Lower lobe of right lung (tissue), 2 donors: ENCODE results near the gene HHLA2. TPM values are rescaled to one million over a fixed set of nuclear protein-coding genes. Genes with fewer than 3 reads are reported as not detected.

Experiments used
- ATAC-seq, 2 donors: fragments of 200-7000 bp; cut with Tn5 transposase; one replicate each; pipeline ENCODE4 v1.9.1; 2020 to 2022; ENCODE audit warnings: mild to moderate bottlenecking in 2 of 2, moderate library complexity in 2 of 2
- DNase-seq: peaks from one replicate; pipeline ENCODE4 v3.0.0-alpha.2; 2020
- H3K27ac ChIP-seq: fragments of 200-600 bp; one replicate; pipeline ENCODE4 v1.8.0; 2022
- H3K27me3 ChIP-seq: fragments of 200-600 bp; one replicate; pipeline ENCODE4 v1.8.0; 2022; ENCODE audit warnings: low read depth
- H3K36me3 ChIP-seq: fragments of 200-600 bp; one replicate; pipeline ENCODE4 v1.8.0; 2022; ENCODE audit warnings: mild to moderate bottlenecking
- H3K4me1 ChIP-seq: fragments of 200-600 bp; one replicate; pipeline ENCODE4 v1.8.0; 2022
- H3K4me3 ChIP-seq: fragments of 200-600 bp; one replicate; pipeline ENCODE4 v1.8.0; 2022; ENCODE audit warnings: mild to moderate bottlenecking
- H3K9me3 ChIP-seq: fragments of 200-600 bp; one replicate; pipeline ENCODE4 v1.8.0; 2022
- CTCF ChIP-seq: fragments of 200-600 bp; IDR thresholded peaks from one replicate; pipeline ENCODE4 v1.8.0; 2022; ENCODE audit warnings: antibody characterized with exemption, mild to moderate bottlenecking
- intact Hi-C: fragments of 100-400 bp; cut with DNase I; formaldehyde crosslinking; loops from one replicate; pipeline ENCODE4 v1.11.0; 2022
- total RNA-seq: library from RNA; stranded (reverse); fragmentation: NEBNext Ultra II Directional; extraction: Animal tissue kit (Norgen Biotek cat#: 25700); gene quantifications from one replicate; pipeline ENCODE4 v1.2.1, GENCODE V29; 2021
- donor health status: DM: no; HTN: yes; CAD: no; lungs with severe emphysema.

HHLA2 gene
- total RNA-seq, 1 donor from 2014 or later = 4.9 TPM

GRCh38 chr3:108416111-108416869 is 119.9 kb downstream of the HHLA2 start:
- no peaks in the 10 kb centered on the region for H3K9me3 ChIP-seq
- H3K4me3 ChIP-seq = no peak overlapping the region
- ATAC-seq (no peak), DNase-seq (no peak)
- H3K36me3 ChIP-seq = no peaks in the 10 kb centered on the region
- peaks cover 10% of the 10 kb centered on the region for H3K4me1 ChIP-seq
- intact Hi-C loops = no loop called here
- no peaks in the 10 kb centered on the region for H3K27me3 ChIP-seq
- H3K27ac ChIP-seq = no peak overlapping the region
- no peak for TF ChIP-seq CTCF

DNA sequence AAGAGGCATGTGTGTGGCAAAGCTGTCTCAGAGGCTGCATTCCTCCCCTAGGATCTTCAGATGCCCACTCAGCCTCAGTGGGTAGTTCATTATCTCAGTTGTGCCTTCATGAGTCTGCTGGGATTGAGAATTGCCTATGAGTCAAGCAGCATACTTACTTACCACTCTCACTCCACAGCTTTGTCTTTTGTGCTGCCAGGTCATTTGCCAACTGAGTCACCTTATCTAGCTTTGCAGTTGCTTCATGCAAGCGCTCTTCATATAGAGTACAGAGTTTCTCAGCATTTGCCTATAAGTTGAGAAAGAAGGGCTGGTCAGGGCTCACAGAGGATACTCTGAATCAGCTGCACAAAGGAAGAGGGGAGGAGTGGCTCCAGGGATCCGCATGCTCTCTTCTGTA is 124.6 kb downstream of the HHLA2 start:
- Histone ChIP-seq H3K27me3 (no peaks in the 10 kb centered on the region), H3K9me3 (no peaks in the 10 kb centered on the region), H3K4me1 (no peaks in the 10 kb centered on the region), H3K36me3 (no peaks in the 10 kb centered on the region), H3K27ac (no peak overlapping the region), H3K4me3 (no peak overlapping the region)
- no peak for ATAC-seq
- TF ChIP-seq CTCF = no peak
- no peak for DNase-seq
- intact Hi-C loops = no loop called here

Other genes with a start within 250 kb of the HHLA2 start
- 222 TPM for gene CD47, start 205.5 kb upstream of the HHLA2 start, total RNA-seq
- gene IFT57, start 74.1 kb upstream of the HHLA2 start, total RNA-seq = 128 TPM
- gene MYH15, start 214.0 kb downstream of the HHLA2 start, total RNA-seq = 1.0 TPM